GM12878 (cell line): ENCODE data around the gene ENPP1. TPM values are rescaled to one million over a fixed set of nuclear protein-coding genes. Genes with fewer than 3 reads are reported as not detected.

Experiments
- ATAC-seq: fragments of 200-7000 bp; cut with Tn5 transposase; 3 replicates; pipeline ENCODE4 v1.9.1; 2020; ENCODE audit warnings: mild to moderate bottlenecking, moderate library complexity
- BruUV-seq: library from RNA; stranded (reverse); fragments of 400-500 nt; replicated peaks from 2 replicates; lab custom pipeline; 2021; lab: Mats Ljungman, UMichigan
- CTCF ChIA-PET: fragments of 300-600 bp; sonication (Branson Sonifier 250); formaldehyde crosslinking; extraction: SDS; loops from one replicate; lab custom pipeline; 2021; ENCODE audit warnings: inconsistent platforms; lab: Yijun Ruan, JAX
- POLR2A ChIA-PET: fragments of 350-600 bp; formaldehyde crosslinking; extraction: SDS; loops from one replicate; lab custom pipeline; 2021; ENCODE audit warnings: inconsistent platforms; lab: Charles Lee
- RAD21 ChIA-PET: fragments of 300-600 bp; sonication (Branson Sonifier 250); formaldehyde crosslinking; loops from one replicate; lab custom pipeline; 2023; ENCODE audit warnings: antibody characterized with exemption; ENCODE audit not compliant: unreplicated experiment; lab: Charles Lee
- SMC1A ChIA-PET: fragments of 300-600 bp; sonication (Branson Sonifier 250); formaldehyde crosslinking; loops from one replicate; lab custom pipeline; 2023; ENCODE audit not compliant: unreplicated experiment, uncharacterized antibody; lab: Charles Lee
- DNase-seq: peaks from one replicate; pipeline ENCODE4 v3.0.0-alpha.2; 2011; ENCODE audit warnings: low read depth, low spot score
- FAIRE-seq: peaks from 3 replicates; lab custom pipeline; 2011; peaks lifted over from hg19 to GRCh38; lab: Jason Lieb, UNC
- H2AFZ ChIP-seq: 2 replicates; pipeline ENCODE4 v1.6.0; 2011; ENCODE audit warnings: low read depth, low read length, control low read depth; ENCODE audit not compliant: control insufficient read depth
- H3K27ac ChIP-seq: 2 replicates; pipeline ENCODE4 v1.5.1; 2011; ENCODE audit warnings: control low read depth; ENCODE audit not compliant: control insufficient read depth, insufficient read depth
- H3K27me3 ChIP-seq, 2 experiments: replicated peaks in 1 of 2; 2 replicates each; pipeline versions ENCODE4 v1.6.0 to v1.6.1; 2011; ENCODE audit warnings: low read length in 1 of 2; ENCODE audit not compliant: control insufficient read depth in 2 of 2, insufficient read depth in 2 of 2
- H3K36me3 ChIP-seq, 2 experiments: 2 replicates each; pipeline ENCODE4 v1.5.1; 2011; ENCODE audit warnings: low read length in 1 of 2; ENCODE audit not compliant: control insufficient read depth in 2 of 2, insufficient read depth in 2 of 2
- H3K4me1 ChIP-seq: 2 replicates; pipeline ENCODE4 v1.6.1; 2011; ENCODE audit warnings: mild to moderate bottlenecking, low read length, moderate library complexity, mixed read lengths; ENCODE audit not compliant: control insufficient read depth, insufficient read depth
- H3K4me2 ChIP-seq: 2 replicates; pipeline ENCODE4 v1.6.0; 2011; ENCODE audit warnings: control low read depth; ENCODE audit not compliant: control insufficient read depth, insufficient read depth
- H3K4me3 ChIP-seq: fragments of 200-600 bp; sonication (generic); 2 replicates; pipeline ENCODE4 v1.5.1; 2016
- H3K79me2 ChIP-seq: 2 replicates; pipeline ENCODE4 v1.6.0; 2011; ENCODE audit warnings: low read length; ENCODE audit not compliant: control insufficient read depth, insufficient read depth
- H3K9ac ChIP-seq: 2 replicates; pipeline ENCODE4 v1.8.0; 2011; ENCODE audit warnings: low read length, control low read depth, mixed read lengths; ENCODE audit not compliant: control insufficient read depth, insufficient read depth
- H3K9me3 ChIP-seq: replicated peaks from 3 replicates; pipeline ENCODE4 v1.5.1; 2011; ENCODE audit warnings: mild to moderate bottlenecking, low read length; ENCODE audit not compliant: control insufficient read depth, insufficient read depth
- H4K20me1 ChIP-seq: 2 replicates; pipeline ENCODE4 v1.6.0; 2011; ENCODE audit not compliant: control insufficient read depth, insufficient read depth
- ETV6 ChIP-seq, 2 experiments: fragments of 450-650 bp in 1 of 2; IDR thresholded peaks in 1 of 2; conservative IDR thresholded peaks in 1 of 2; 2 replicates each; pipeline ENCODE4 v1.6.1; 2014; ENCODE audit warnings: antibody characterized with exemption in 1 of 2, borderline replicate concordance in 1 of 2, low read depth in 1 of 2, mild to moderate bottlenecking in 1 of 2, moderate library complexity in 1 of 2
- NR2C2 ChIP-seq: IDR thresholded peaks from 2 replicates; pipeline ENCODE4 v1.6.1; 2011; ENCODE audit warnings: borderline replicate concordance, low read depth; ENCODE audit not compliant: control insufficient read depth, insufficient read length
- WGBS: methylation state at CpG from one replicate; pipeline ENCODE4 v1.1.6; 2016; ENCODE audit warnings: low lambda C conversion rate; ENCODE audit not compliant: insufficient replicate concordance, insufficient coverage; ENCODE audit errors: missing lambda C conversion rate; 5-methylcytosine and 5-hydroxymethylcytosine counted together
- in situ Hi-C: fragments of 300-500 bp; cut with MboI; formaldehyde crosslinking; loops from 9 replicates; pipeline ENCODE4 v1.14.3; 2018; ENCODE audit warnings: mixed read lengths
- intact Hi-C: fragments of 100-400 bp; cut with micrococcal nuclease; formaldehyde crosslinking; loops from one replicate; pipeline ENCODE4 v1.14.2; 2022; ENCODE audit not compliant: unreplicated experiment
- polyA plus RNA-seq, 11 experiments: library from polyadenylated mRNA; depleted of rRNA in 4 of 11; unstranded in 6 of 11; stranded (reverse) in 5 of 11; fragments of >200 nt; fragmentation: Nextera tagmentation in 4 of 11; fragmentation: Illumina TruSeq in 1 of 11; extraction: Ambion mirVana in 4 of 11; extraction: Trizol in 1 of 11; gene quantifications; 1 replicate in 1 of 11; 2 replicates in 10 of 11; pipeline versions ENCODE4 v1.2.1 to v1.2.3, GENCODE V29; 2011 to 2016; ENCODE audit warnings: inconsistent platforms in 2 of 11, missing spikeins in 2 of 11, low read depth in 1 of 11
- total RNA-seq, 4 experiments: library from RNA; depleted of rRNA in 3 of 4; stranded (reverse); fragments of >200 nt in 3 of 4; fragmentation: Illumina TruSeq in 1 of 4; extraction: Trizol in 1 of 4; gene quantifications; 2 replicates each; pipeline versions ENCODE4 v1.2.1 to v1.2.3, GENCODE V29; 2013 to 2021
- TF ChIP-seq, protein P1 (sequence below): IDR thresholded peaks from 2 replicates; pipeline ENCODE4 v1.6.1; 2012; ENCODE audit warnings: low read depth, low read length, improper control_type of control experiment
- TF ChIP-seq, protein P2 (sequence below): IDR thresholded peaks from 2 replicates; pipeline ENCODE4 v1.6.1; 2012; ENCODE audit warnings: low read length, inconsistent platforms

The ENPP1 gene
- total and polyA plus RNA-seq, 10 of the 15 experiments (the other 5 are each of a cell fraction or from before 2014, with no cell fraction given), result 0.03 to 0.05 TPM; not detected in 8

DNA sequence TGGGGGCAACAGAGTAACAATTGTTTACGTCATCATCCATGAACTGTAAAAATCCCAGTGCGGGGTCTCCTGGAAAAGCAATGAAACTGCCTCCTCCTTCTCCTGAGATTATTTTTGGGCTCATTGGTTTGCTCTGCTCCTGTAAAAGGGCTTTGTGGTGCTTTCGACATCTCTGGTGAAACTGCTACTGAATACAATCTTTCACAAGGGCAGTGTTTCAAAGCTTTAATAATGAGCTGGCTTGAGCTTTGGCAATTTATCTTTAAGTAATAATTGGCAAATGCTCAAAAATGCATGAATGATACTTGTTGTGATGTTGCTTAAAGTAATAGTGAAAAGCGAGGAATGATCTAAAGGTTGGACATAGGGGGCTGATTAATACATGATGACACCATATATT is 43.5 kb upstream of the ENPP1 start (continued):
- TF ChIP-seq NR2C2 (no peak), ETV6 (conservative IDR thresholded peaks at IDR 0.05 in 1 of 2, IDR thresholded peaks at IDR 0.05 in 1 of 2; ENCODE audit: borderline replicate concordance in 1 of 2, low read depth in 1 of 2) (no peak)
- TF ChIP-seq, protein P1, sequence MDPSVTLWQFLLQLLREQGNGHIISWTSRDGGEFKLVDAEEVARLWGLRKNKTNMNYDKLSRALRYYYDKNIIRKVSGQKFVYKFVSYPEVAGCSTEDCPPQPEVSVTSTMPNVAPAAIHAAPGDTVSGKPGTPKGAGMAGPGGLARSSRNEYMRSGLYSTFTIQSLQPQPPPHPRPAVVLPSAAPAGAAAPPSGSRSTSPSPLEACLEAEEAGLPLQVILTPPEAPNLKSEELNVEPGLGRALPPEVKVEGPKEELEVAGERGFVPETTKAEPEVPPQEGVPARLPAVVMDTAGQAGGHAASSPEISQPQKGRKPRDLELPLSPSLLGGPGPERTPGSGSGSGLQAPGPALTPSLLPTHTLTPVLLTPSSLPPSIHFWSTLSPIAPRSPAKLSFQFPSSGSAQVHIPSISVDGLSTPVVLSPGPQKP, result no peak

DNA sequence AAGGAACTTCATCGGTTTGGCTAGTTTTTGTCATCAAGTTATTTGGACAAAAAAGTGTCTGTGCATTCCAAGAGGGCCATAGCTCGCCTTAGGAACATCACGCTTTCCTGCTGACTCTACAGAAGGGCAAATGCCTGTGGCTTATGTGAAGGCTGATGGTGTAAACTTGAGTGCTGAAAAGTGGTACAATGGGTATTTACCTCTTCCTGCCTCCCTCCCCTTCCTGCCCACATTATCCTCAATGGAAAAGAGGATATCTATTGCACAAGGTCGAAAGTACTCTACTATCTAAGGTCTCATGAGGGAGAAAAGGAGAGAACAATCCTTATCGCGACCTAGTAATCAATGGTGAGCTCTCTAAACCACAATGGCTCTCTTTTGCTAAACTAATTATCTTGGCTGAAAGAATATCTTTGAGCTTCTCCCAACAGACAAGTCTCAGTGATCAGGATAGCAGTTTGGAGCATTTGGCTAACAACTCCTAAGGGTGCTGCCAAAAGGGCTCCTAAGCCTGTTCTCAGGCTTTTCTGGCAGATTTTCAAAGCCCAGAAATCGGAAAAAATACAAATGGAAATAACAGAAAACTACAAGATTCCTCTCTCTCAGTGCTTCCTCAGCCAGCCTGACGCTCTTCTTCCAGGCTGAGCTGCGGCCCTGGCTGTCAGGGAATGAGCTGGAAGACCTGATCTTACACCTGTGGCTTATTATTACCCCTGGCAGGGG is 42.6 kb upstream of the ENPP1 start:
- Histone ChIP-seq H3K9me3 (no peaks in the 10 kb centered on the region), H3K4me2 (no peak overlapping the region), H3K79me2 (no peaks in the 10 kb centered on the region), H3K27ac (no peak overlapping the region), H4K20me1 (no peaks in the 10 kb centered on the region), H3K27me3 (no peaks in the 10 kb centered on the region), H3K4me3 (no peak overlapping the region), H3K36me3 (no peaks in the 10 kb centered on the region), H3K9ac (no peak overlapping the region), H3K4me1 (no peaks in the 10 kb centered on the region), H2AFZ (no peak overlapping the region)
- BruUV-seq, result no TSS peak
- DNase-seq, result no peak
- POLR2A ChIA-PET, result no interaction called here
- WGBS, result 15% methylated on average over 9 of the region's 9 CpGs
- intact Hi-C loops (no loop called here), in situ Hi-C loops (no loop called here)
- TF ChIP-seq, protein P2, sequence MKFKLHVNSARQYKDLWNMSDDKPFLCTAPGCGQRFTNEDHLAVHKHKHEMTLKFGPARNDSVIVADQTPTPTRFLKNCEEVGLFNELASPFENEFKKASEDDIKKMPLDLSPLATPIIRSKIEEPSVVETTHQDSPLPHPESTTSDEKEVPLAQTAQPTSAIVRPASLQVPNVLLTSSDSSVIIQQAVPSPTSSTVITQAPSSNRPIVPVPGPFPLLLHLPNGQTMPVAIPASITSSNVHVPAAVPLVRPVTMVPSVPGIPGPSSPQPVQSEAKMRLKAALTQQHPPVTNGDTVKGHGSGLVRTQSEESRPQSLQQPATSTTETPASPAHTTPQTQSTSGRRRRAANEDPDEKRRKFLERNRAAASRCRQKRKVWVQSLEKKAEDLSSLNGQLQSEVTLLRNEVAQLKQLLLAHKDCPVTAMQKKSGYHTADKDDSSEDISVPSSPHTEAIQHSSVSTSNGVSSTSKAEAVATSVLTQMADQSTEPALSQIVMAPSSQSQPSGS, result no peak
- no peak for ATAC-seq
- CTCF ChIA-PET, result no interaction called here
- RAD21 ChIA-PET, result no interaction called here
- no peak for FAIRE-seq
- SMC1A ChIA-PET, result no interaction called here
